ENCODE results near the gene HHATL.

DNA sequence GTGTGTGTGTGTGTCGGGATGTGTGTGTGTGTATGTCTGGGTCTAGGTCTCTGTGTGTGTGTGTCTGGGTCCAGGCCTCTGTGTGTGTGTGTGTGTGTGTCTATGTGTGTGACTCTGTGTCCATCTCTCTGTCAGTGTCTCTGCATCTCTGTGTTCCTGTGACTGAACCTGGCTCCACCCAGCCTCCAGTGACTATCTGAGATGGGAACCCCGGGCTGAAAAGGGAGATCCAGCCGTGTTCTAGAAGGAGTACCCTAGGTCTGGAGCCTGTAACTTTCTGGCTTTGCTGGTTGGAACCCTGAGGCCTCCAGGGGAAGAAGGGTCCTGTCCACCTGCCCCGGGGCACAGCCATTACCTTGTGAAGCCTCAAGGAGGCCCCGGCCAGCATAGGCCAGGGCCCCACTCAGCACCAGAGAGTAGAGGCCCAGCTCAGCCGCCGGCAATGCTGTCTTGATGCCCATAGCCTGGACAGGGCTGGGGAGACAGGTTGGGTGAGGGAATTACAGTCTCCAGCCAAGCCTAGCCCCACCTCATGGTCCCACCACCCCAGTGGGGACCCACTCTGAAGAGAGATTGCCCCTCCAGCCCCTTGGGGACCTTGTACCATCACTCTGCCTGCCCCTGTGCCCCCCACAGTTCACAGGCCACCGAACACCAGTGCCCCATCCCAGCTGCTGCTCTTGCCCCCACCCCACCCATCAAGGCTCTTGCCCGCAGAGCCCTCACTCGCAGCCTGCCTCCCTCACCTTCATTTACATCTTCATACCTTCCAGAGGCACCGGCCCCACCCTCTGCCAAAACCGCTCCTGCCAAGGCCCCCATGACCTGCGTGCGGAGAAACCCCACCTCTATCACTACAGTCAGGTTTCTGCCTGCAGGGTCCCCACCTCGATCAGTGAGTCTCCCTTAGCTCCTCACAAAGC is 2.0 kb downstream of the HHATL start:
- TF ChIP-seq, protein P1, sequence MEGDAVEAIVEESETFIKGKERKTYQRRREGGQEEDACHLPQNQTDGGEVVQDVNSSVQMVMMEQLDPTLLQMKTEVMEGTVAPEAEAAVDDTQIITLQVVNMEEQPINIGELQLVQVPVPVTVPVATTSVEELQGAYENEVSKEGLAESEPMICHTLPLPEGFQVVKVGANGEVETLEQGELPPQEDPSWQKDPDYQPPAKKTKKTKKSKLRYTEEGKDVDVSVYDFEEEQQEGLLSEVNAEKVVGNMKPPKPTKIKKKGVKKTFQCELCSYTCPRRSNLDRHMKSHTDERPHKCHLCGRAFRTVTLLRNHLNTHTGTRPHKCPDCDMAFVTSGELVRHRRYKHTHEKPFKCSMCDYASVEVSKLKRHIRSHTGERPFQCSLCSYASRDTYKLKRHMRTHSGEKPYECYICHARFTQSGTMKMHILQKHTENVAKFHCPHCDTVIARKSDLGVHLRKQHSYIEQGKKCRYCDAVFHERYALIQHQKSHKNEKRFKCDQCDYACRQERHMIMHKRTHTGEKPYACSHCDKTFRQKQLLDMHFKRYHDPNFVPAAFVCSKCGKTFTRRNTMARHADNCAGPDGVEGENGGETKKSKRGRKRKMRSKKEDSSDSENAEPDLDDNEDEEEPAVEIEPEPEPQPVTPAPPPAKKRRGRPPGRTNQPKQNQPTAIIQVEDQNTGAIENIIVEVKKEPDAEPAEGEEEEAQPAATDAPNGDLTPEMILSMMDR (IDR thresholded peaks at IDR 0.05; ENCODE audit: low read length): no peak
- TF ChIP-seq EZH2phosphoT487 (IDR thresholded peaks at IDR 0.05; ENCODE audit: low read length): no peak
- no peak for TF ChIP-seq EZH2 (optimal IDR thresholded peaks at IDR 0.05; ENCODE audit: low read depth, low read length)
